Testis (tissue), 2 donors: Measurements from ENCODE around the gene HRG.

Experiments used
- POLR2A ChIP-seq: fragments of 450-650 bp; IDR thresholded peaks from one replicate; pipeline ENCODE4 v1.6.1; 2017; ENCODE audit warnings: antibody characterized with exemption, mild to moderate bottlenecking, moderate library complexity
- TF ChIP-seq, protein P1 (sequence below), 3 experiments: fragments of 450-650 bp in 2 of 3; fragments of 200-600 bp in 1 of 3; sonication (generic) in 1 of 3; IDR thresholded peaks; one replicate each; pipeline ENCODE4 v1.5.1; 2016 to 2019; ENCODE audit warnings: antibody characterized with exemption in 3 of 3, mild to moderate bottlenecking in 2 of 3, moderate library complexity in 1 of 3

- no peak for TF ChIP-seq POLR2A
- TF ChIP-seq, protein P1, sequence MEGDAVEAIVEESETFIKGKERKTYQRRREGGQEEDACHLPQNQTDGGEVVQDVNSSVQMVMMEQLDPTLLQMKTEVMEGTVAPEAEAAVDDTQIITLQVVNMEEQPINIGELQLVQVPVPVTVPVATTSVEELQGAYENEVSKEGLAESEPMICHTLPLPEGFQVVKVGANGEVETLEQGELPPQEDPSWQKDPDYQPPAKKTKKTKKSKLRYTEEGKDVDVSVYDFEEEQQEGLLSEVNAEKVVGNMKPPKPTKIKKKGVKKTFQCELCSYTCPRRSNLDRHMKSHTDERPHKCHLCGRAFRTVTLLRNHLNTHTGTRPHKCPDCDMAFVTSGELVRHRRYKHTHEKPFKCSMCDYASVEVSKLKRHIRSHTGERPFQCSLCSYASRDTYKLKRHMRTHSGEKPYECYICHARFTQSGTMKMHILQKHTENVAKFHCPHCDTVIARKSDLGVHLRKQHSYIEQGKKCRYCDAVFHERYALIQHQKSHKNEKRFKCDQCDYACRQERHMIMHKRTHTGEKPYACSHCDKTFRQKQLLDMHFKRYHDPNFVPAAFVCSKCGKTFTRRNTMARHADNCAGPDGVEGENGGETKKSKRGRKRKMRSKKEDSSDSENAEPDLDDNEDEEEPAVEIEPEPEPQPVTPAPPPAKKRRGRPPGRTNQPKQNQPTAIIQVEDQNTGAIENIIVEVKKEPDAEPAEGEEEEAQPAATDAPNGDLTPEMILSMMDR (IDR thresholded peaks at IDR 0.05): no peak
Observed at GRCh38 chr3:186719945-186720739, 54.3 kb downstream of the HRG start.
